Measurements from ENCODE around the gene DENND1A.

DNA sequence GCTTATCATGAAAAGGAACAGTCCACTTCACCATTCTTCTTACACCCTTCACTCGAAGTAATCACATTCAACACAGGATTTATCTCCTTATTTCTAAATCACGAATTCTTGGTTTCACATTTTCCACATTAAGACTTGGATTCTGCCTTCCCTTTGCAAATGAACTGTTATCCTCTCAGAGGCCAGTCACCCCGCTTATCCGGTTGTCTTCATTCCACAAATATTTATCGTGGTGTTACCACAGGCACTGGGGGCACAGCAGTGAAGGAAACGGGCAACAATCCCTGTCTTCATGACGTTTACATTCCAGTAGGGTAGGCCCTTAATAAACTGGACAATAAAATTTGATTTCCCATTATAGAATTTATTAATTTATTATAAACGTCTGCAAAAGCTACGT lies 284.2 kb downstream of the DENND1A start:
- TF ChIP-seq, protein P1, sequence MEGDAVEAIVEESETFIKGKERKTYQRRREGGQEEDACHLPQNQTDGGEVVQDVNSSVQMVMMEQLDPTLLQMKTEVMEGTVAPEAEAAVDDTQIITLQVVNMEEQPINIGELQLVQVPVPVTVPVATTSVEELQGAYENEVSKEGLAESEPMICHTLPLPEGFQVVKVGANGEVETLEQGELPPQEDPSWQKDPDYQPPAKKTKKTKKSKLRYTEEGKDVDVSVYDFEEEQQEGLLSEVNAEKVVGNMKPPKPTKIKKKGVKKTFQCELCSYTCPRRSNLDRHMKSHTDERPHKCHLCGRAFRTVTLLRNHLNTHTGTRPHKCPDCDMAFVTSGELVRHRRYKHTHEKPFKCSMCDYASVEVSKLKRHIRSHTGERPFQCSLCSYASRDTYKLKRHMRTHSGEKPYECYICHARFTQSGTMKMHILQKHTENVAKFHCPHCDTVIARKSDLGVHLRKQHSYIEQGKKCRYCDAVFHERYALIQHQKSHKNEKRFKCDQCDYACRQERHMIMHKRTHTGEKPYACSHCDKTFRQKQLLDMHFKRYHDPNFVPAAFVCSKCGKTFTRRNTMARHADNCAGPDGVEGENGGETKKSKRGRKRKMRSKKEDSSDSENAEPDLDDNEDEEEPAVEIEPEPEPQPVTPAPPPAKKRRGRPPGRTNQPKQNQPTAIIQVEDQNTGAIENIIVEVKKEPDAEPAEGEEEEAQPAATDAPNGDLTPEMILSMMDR (IDR thresholded peaks at IDR 0.05), result no peak
- TF ChIP-seq ELF4 (CRISPR knock-in tag; IDR thresholded peaks at IDR 0.05; ENCODE audit: low read depth) (no peak), ZBTB21 (CRISPR knock-in tag; IDR thresholded peaks at IDR 0.05; ENCODE audit: borderline replicate concordance) (no peak)
- TF ChIP-seq, protein P2, sequence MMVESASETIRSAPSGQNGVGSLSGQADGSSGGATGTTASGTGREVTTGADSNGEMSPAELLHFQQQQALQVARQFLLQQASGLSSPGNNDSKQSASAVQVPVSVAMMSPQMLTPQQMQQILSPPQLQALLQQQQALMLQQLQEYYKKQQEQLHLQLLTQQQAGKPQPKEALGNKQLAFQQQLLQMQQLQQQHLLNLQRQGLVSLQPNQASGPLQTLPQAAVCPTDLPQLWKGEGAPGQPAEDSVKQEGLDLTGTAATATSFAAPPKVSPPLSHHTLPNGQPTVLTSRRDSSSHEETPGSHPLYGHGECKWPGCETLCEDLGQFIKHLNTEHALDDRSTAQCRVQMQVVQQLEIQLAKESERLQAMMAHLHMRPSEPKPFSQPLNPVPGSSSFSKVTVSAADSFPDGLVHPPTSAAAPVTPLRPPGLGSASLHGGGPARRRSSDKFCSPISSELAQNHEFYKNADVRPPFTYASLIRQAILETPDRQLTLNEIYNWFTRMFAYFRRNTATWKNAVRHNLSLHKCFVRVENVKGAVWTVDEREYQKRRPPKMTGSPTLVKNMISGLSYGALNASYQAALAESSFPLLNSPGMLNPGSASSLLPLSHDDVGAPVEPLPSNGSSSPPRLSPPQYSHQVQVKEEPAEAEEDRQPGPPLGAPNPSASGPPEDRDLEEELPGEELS (CRISPR knock-in tag; IDR thresholded peaks at IDR 0.05), result no peak
- TF ChIP-seq, protein P3, sequence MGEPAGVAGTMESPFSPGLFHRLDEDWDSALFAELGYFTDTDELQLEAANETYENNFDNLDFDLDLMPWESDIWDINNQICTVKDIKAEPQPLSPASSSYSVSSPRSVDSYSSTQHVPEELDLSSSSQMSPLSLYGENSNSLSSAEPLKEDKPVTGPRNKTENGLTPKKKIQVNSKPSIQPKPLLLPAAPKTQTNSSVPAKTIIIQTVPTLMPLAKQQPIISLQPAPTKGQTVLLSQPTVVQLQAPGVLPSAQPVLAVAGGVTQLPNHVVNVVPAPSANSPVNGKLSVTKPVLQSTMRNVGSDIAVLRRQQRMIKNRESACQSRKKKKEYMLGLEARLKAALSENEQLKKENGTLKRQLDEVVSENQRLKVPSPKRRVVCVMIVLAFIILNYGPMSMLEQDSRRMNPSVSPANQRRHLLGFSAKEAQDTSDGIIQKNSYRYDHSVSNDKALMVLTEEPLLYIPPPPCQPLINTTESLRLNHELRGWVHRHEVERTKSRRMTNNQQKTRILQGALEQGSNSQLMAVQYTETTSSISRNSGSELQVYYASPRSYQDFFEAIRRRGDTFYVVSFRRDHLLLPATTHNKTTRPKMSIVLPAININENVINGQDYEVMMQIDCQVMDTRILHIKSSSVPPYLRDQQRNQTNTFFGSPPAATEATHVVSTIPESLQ (CRISPR knock-in tag; IDR thresholded peaks at IDR 0.05), result no peak
- TF ChIP-seq, protein P4, sequence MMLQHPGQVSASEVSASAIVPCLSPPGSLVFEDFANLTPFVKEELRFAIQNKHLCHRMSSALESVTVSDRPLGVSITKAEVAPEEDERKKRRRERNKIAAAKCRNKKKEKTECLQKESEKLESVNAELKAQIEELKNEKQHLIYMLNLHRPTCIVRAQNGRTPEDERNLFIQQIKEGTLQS (CRISPR knock-in tag; conservative IDR thresholded peaks at IDR 0.05), result no peak
